Hepatocyte (in vitro differentiated cells): ENCODE results near the gene ABCC9.

ENCODE experiments used
- EZH2 ChIP-seq: fragments of 200-600 bp; sonication (generic); IDR thresholded peaks from 2 replicates; pipeline ENCODE4 v1.6.1; 2016; ENCODE audit warnings: antibody characterized with exemption, mild to moderate bottlenecking, borderline replicate concordance
- TF ChIP-seq, protein P1 (sequence below): fragments of 200-600 bp; sonication (generic); IDR thresholded peaks from 2 replicates; pipeline ENCODE4 v1.5.1; 2016; ENCODE audit warnings: antibody characterized with exemption, mild to moderate bottlenecking; ENCODE audit not compliant: poor library complexity

DNA sequence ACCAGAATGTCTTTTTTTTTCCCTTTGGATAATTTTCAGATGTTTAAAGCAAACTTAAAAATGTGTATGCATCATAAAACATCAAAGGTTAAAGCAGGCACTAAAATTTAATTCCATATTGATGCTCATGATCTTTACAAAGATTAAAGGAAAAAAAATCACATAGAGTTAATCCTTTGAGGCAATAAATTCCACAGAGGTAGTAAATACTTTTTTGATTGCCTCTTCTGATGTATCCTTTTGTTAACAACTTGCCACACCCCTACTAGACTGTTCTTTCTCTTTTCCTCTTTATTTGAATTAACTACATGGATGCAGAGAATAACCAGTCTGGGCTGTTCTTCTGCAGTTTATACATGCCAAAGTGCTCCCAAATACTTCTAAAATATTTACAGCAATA lies 121.5 kb downstream of the ABCC9 start:
- TF ChIP-seq, protein P1, sequence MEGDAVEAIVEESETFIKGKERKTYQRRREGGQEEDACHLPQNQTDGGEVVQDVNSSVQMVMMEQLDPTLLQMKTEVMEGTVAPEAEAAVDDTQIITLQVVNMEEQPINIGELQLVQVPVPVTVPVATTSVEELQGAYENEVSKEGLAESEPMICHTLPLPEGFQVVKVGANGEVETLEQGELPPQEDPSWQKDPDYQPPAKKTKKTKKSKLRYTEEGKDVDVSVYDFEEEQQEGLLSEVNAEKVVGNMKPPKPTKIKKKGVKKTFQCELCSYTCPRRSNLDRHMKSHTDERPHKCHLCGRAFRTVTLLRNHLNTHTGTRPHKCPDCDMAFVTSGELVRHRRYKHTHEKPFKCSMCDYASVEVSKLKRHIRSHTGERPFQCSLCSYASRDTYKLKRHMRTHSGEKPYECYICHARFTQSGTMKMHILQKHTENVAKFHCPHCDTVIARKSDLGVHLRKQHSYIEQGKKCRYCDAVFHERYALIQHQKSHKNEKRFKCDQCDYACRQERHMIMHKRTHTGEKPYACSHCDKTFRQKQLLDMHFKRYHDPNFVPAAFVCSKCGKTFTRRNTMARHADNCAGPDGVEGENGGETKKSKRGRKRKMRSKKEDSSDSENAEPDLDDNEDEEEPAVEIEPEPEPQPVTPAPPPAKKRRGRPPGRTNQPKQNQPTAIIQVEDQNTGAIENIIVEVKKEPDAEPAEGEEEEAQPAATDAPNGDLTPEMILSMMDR = no peak
- TF ChIP-seq EZH2 = no peak
